HG03060 (cell line): ENCODE data around the gene TPD52L1.

ENCODE experiments used
- ATAC-seq: cut with Tn5 transposase; IDR thresholded peaks from one replicate; pipeline ENCODE4 v1.9.1; 2021; ENCODE audit warnings: low read depth, moderate number of reproducible peaks; ENCODE audit not compliant: unreplicated experiment

Gene TPD52L1

GRCh38 chr6:125231574-125232343, 78.2 kb downstream of the TPD52L1 start:
- ATAC-seq, result no peak

DNA sequence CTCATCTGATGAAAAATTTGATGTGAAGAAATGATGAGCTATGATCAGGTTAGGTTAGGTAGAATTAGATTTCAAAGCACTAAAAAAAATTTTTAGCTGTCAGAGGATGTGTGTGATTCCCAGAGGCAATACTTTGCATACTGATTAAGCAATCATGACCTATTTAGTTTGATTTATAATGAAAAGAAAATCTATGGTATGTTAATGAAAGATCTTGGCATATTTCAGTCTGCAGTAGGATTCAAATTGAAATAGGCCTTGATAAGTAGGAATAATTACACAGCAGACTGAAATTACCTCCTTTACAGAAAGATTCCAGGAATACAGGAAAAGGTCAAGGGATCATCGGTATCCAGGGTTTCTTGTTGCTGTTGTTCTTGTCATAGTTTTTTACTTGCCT, 78.9 kb downstream of the TPD52L1 start:
- ATAC-seq, result no peak

GRCh38 chr6:125233202-125233601, 79.6 kb downstream of the TPD52L1 start:
- no peak for ATAC-seq

DNA sequence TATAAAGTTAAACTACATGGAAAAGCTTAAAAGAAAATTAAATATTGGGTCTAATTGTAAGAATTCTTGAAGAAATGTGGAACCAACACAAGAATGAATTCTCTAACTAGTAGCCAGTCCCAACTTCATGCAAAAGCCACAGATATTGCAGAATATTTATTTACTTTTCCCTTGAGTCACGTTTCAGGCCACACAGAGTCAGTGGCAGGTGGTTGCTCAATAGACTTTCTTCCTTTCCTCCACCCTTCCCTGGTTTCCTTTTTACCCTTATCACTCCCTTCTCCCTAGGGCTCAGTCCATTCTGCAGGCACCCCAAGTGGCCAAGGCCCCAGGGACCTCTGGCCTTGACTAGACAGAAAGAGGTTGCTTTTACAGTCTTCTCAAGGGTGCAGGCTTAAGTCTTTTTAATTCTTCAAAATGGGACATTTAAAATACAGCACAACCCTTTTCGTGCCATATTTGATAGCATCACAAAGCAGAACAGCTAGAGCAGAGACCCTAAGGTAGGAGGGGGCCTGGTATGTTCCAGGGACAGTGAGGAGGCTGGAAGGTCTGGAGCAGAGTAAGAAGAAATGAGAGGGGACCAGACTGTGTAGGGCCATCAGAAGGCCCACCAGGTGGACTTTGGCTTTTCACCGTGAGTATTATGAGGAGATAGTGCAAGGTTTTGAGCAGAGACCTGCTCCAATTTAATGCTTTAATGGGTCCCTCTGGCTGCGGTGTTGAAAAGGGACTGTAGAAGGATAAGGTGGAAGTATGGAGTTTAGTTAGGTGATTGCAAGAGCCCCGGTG, 83.2 kb downstream of the TPD52L1 start:
- ATAC-seq, result no peak

DNA sequence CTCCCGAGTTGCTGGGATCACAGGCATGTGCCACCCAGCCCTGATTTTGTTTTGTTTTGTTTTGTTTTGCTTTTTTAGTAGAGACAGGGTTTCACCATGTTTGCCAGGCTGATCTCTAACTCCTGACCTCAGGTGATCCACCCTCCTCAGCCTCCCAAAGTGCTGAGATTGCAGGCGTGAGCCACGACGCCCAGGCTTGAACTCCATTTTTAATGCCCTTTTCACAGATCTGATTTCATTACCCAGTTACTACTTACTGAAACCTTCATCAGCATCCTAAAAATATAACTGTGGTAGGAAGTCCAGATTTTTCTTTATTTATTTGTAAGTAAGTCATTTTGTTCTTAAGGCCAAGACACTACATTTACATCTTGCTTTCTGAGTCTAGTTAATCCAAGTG, 84.2 kb downstream of the TPD52L1 start:
- ATAC-seq, result no peak

- no peak for ATAC-seq
Observed at GRCh38 chr6:125245109-125245508, 91.5 kb downstream of the TPD52L1 start.

DNA sequence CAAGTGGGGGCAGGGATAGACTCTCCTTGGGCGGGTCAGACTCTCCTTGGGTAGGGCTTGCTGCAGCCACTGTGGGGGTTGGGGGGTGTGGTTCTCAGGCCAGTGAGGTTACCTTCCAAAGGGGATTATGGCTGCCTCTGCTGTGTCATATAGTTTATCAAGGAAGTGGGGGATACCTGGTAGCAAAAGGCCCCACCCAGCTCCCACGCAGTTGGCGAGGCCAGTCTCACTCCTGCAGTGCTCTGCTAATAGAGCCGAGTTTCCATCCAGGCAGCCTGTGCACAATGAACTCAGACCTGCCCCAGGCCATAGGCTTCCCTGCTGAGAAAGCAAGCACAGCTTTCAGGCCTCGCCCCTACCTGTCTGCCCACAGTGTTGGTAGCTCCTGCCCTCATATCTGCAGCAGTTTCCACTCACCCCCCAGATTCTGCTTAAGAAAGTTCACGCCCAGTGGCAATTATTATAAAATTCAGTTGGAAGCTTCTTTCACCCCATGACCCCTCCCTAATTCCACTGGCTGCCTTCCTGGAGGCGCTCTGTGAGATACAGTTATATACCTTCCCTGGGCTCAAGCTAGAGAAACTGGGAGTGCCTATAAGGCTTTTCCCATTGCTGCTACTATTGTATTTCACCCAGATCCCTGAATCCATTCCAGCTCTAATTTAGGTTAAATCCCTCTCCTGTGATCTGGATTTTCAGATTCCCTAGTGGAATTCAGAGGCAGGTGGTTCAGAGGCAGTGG, 92.1 kb downstream of the TPD52L1 start:
- ATAC-seq, result no peak

- no peak for ATAC-seq
Observed at GRCh38 chr6:125246566-125246965, 93.0 kb downstream of the TPD52L1 start.

DNA sequence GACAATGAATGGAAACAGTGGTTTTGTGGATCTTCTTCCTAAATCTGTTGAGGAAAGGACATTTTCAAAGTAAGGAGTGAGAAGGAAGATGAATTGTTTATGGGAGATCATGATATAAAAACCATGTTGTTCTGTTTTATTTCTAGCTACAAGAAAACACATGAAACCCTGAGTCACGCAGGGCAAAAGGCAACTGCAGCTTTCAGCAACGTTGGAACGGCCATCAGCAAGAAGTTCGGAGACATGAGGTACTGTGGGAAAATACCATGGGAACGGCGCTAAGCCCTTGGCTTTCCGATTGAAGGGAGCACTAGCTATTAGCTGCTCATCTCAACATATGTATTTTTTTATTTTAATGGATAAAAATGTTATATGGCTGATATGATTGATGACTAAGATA, 94.6 kb downstream of the TPD52L1 start:
- no peak for ATAC-seq

DNA sequence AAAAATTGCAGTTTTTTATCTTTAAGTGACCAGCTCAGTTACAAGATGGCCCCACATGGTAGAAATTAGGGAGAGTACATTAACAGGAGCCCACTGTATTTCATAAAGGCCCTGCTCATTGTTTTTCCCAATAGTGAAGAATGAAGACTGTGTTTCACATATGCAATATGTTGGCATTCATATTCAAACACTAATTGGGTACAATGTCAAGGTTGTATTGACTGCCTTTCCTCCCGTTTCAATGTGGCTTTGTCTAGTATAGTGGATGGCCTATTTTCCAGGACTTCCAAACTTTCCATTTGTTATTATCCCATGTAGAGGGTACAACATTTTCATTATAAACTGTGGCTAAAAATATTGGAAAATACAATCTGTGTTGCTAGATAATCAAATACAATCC, 96.9 kb downstream of the TPD52L1 start:
- no peak for ATAC-seq

GRCh38 chr6:125251516-125252220, 98.1 kb downstream of the TPD52L1 start:
- ATAC-seq, result no peak

GRCh38 chr6:125252891-125253290, 99.3 kb downstream of the TPD52L1 start:
- no peak for ATAC-seq

GRCh38 chr6:125253881-125254280, 100.3 kb downstream of the TPD52L1 start:
- ATAC-seq, result no peak

GRCh38 chr6:125254321-125254720, 100.7 kb downstream of the TPD52L1 start:
- no peak for ATAC-seq

DNA sequence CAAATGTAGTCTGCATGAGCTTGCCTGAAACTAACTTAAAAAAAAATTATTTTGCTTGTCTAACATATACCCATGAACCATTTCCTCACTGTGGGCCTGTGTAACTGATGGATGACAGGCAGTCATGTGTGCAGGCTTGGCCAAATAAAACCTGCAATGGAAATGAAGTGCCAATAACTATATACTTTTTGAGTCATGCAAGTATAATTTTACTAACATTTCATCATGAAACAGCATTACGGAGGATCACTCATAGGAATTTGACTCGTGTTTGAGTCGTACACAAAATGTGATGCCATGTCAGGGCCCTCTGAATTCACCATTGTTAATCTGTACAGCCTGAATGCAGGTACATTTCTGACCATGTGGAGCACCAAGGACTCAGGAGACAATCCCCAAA, 101.6 kb downstream of the TPD52L1 start:
- no peak for ATAC-seq

DNA sequence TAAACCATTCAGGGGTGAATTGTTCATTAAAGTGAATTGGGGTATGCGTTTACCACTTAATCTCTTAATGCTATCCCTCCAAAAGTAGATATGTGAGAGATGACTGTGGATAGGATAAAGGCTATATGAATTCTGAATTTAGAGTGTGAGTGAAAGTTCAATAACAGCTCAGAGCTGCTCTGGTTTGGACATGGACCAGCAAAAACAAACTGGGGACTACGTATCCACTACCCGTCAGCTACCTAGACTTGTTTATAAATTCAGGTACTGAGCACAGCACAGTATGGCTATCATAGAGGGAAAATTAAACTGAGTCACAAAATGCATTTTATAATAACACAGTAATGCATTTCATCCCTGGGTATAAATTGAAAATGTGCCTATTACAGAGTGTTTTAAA, 103.8 kb downstream of the TPD52L1 start:
- no peak for ATAC-seq

DNA sequence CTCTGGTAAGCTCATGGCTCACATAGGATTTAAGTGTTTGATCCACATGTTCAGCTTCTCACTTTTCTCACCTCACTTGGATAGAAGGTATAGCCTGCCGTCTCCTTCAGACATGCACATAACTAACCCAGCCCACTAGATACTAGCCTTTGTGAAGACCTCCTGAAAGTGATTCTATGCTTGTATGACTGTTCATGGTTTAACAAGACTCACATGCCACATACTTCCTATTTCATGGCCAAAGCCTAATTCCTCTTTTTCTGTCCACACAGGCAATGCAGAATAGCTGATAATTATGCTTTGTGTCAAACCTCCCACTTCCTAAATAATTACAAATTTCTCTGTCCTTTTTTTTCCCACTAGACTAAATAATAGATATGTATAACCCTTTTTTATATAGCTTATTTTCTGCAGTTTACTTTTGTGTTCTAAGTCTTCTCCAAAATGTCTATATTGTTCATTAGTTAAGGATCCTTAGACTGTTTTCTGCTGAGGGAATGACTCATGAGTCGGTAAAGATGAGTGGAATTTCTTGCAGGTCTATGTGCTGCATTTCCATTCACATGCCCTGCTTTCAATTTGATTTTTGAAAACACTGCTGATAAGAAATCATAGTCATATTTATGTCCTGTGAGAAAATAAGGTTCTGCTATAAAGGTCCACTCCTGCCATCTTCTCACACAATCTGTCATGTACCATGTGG, 105.2 kb downstream of the TPD52L1 start:
- no peak for ATAC-seq

- no peak for ATAC-seq
Observed at GRCh38 chr6:125259354-125259736, 105.8 kb downstream of the TPD52L1 start.

- no peak for ATAC-seq
Observed at GRCh38 chr6:125262016-125263013, 108.7 kb downstream of the TPD52L1 start.
